Sigmoid colon (tissue), 4 donors: ENCODE measurements around the gene GRID1.

Source experiments
- CTCF ChIP-seq, 4 experiments: fragments of 450-650 bp in 3 of 4; fragments of 200-600 bp in 1 of 4; IDR thresholded peaks; one replicate each; pipeline ENCODE4 v1.5.1; 2016 to 2019; ENCODE audit warnings: antibody characterized with exemption in 4 of 4, mild to moderate bottlenecking in 3 of 4, moderate library complexity in 2 of 4
- POLR2AphosphoS5 ChIP-seq, 4 donors: sonication (generic); formaldehyde crosslinking; IDR thresholded peaks; one replicate each; pipeline ENCODE4 v1.6.1; 2017; ENCODE audit warnings: antibody characterized with exemption in 4 of 4

GRCh38 chr10:86130041-86130440 is 236.6 kb downstream of the GRID1 start:
- TF ChIP-seq CTCF (IDR thresholded peaks at IDR 0.05) = no peak
- TF ChIP-seq POLR2AphosphoS5 (IDR thresholded peaks at IDR 0.05) = no peak
